ENCODE data around the gene MBD3L2B. TPM values are rescaled to one million over a fixed set of nuclear protein-coding genes. Genes with fewer than 3 reads are reported as not detected.
"Not testable (repeated sequence)": the region's sequence is repeated elsewhere in the genome, so short reads cannot be mapped to it uniquely, and the experiment has no call there.

Gene MBD3L2B
- total and polyA plus RNA-seq, 4 experiments from 2014 or later = not detected

- H3K9me3 ChIP-seq (ENCODE audit: control insufficient read depth in 1 of 2, low read length in 2 of 2); H3K27ac ChIP-seq (ENCODE audit: low read depth, low read length); DNase-seq; POLR2A ChIA-PET (ENCODE audit: partially characterized antibody); H3K9me3 Mint-ChIP-seq; H3K4me3 ChIP-seq (ENCODE audit: low read length in 2 of 2); CTCF ChIA-PET (ENCODE audit: partially characterized antibody); H3K4me1 ChIP-seq (ENCODE audit: insufficient read depth, low read length); H3K36me3 ChIP-seq (ENCODE audit: insufficient read depth, low read length); H3K36me3 Mint-ChIP-seq; H3K4me1 Mint-ChIP-seq; H3K27me3 Mint-ChIP-seq; H3K27ac Mint-ChIP-seq; intact Hi-C loops (cut with micrococcal nuclease); H3K27me3 ChIP-seq (ENCODE audit: insufficient read depth, low read length); H3K4me3 Mint-ChIP-seq: not testable (repeated sequence)
Observed at GRCh38 chr19:7052896-7053295, 31.7 kb upstream of the MBD3L2B start.

- H3K27me3 ChIP-seq (ENCODE audit: insufficient read depth, low read length); POLR2A ChIA-PET (ENCODE audit: partially characterized antibody); H3K4me1 ChIP-seq (ENCODE audit: insufficient read depth, low read length); H3K36me3 ChIP-seq (ENCODE audit: insufficient read depth, low read length); H3K4me3 Mint-ChIP-seq; H3K4me3 ChIP-seq (ENCODE audit: low read length in 2 of 2); H3K9me3 ChIP-seq (ENCODE audit: control insufficient read depth in 1 of 2, low read length in 2 of 2); H3K27me3 Mint-ChIP-seq; H3K36me3 Mint-ChIP-seq; DNase-seq; H3K27ac Mint-ChIP-seq; intact Hi-C loops (cut with micrococcal nuclease); H3K27ac ChIP-seq (ENCODE audit: low read depth, low read length); H3K4me1 Mint-ChIP-seq; CTCF ChIA-PET (ENCODE audit: partially characterized antibody); H3K9me3 Mint-ChIP-seq: not testable (repeated sequence)
Observed at GRCh38 chr19:7051421-7051820, 30.2 kb upstream of the MBD3L2B start.

- H3K9me3 Mint-ChIP-seq; H3K4me1 ChIP-seq (ENCODE audit: insufficient read depth, low read length); H3K9me3 ChIP-seq (ENCODE audit: control insufficient read depth in 1 of 2, low read length in 2 of 2); H3K27ac ChIP-seq (ENCODE audit: low read depth, low read length); H3K4me3 Mint-ChIP-seq; intact Hi-C loops (cut with micrococcal nuclease); H3K27me3 ChIP-seq (ENCODE audit: insufficient read depth, low read length); H3K4me3 ChIP-seq (ENCODE audit: low read length in 2 of 2); H3K27me3 Mint-ChIP-seq; DNase-seq; H3K36me3 Mint-ChIP-seq; POLR2A ChIA-PET (ENCODE audit: partially characterized antibody); H3K4me1 Mint-ChIP-seq; H3K36me3 ChIP-seq (ENCODE audit: insufficient read depth, low read length); H3K27ac Mint-ChIP-seq; CTCF ChIA-PET (ENCODE audit: partially characterized antibody): not testable (repeated sequence)
Observed at GRCh38 chr19:7049021-7049420, 27.8 kb upstream of the MBD3L2B start, which contains the start of gene MBD3L2. Gene MBD3L2, plus strand, starts transcription at chr19:7049321. Its CDS starts 53 bp downstream, at chr19:7049374.

- POLR2A ChIA-PET (ENCODE audit: partially characterized antibody); H3K4me3 Mint-ChIP-seq; CTCF ChIA-PET (ENCODE audit: partially characterized antibody): not testable (repeated sequence)
Observed at GRCh38 chr19:7041563-7041962, 20.3 kb upstream of the MBD3L2B start.

GRCh38 chr19:7040079-7040478, 18.8 kb upstream of the MBD3L2B start, which contains the start of gene MBD3L4:
Gene MBD3L4, minus strand, starts transcription at chr19:7040179. Its CDS starts 35 bp downstream, at chr19:7040144.
- H3K4me1 Mint-ChIP-seq; H3K9me3 Mint-ChIP-seq; intact Hi-C loops (cut with micrococcal nuclease); CTCF ChIA-PET (ENCODE audit: partially characterized antibody); H3K27ac Mint-ChIP-seq; H3K36me3 ChIP-seq (ENCODE audit: insufficient read depth, low read length); H3K27me3 Mint-ChIP-seq; H3K4me3 ChIP-seq (ENCODE audit: low read length in 2 of 2); POLR2A ChIA-PET (ENCODE audit: partially characterized antibody); H3K4me1 ChIP-seq (ENCODE audit: insufficient read depth, low read length); H3K27me3 ChIP-seq (ENCODE audit: insufficient read depth, low read length); H3K9me3 ChIP-seq (ENCODE audit: control insufficient read depth in 1 of 2, low read length in 2 of 2); H3K36me3 Mint-ChIP-seq; H3K27ac ChIP-seq (ENCODE audit: low read depth, low read length); DNase-seq; H3K4me3 Mint-ChIP-seq: not testable (repeated sequence)

More at GRCh38 chr19:7041563-7041962, 20.3 kb upstream of the MBD3L2B start:
- H3K4me1 Mint-ChIP-seq; H3K27me3 Mint-ChIP-seq; H3K4me3 ChIP-seq (ENCODE audit: low read length in 2 of 2); H3K9me3 Mint-ChIP-seq; H3K27ac ChIP-seq (ENCODE audit: low read depth, low read length); H3K27me3 ChIP-seq (ENCODE audit: insufficient read depth, low read length); intact Hi-C loops (cut with micrococcal nuclease); H3K4me1 ChIP-seq (ENCODE audit: insufficient read depth, low read length); H3K27ac Mint-ChIP-seq; H3K36me3 ChIP-seq (ENCODE audit: insufficient read depth, low read length); H3K9me3 ChIP-seq (ENCODE audit: control insufficient read depth in 1 of 2, low read length in 2 of 2); DNase-seq; H3K36me3 Mint-ChIP-seq: not testable (repeated sequence)

GRCh38 chr19:7030278-7030677, 9.0 kb upstream of the MBD3L2B start, which contains the start of gene MBD3L5:
Gene MBD3L5, plus strand, starts transcription at chr19:7030578. Its CDS starts 34 bp downstream, at chr19:7030612.
- H3K4me3 Mint-ChIP-seq = not testable (repeated sequence)

GRCh38 chr19:7028790-7029189, 7.6 kb upstream of the MBD3L2B start:
- H3K4me3 ChIP-seq (ENCODE audit: low read length in 2 of 2); H3K36me3 ChIP-seq (ENCODE audit: insufficient read depth, low read length); H3K9me3 Mint-ChIP-seq; intact Hi-C loops (cut with micrococcal nuclease); H3K4me1 Mint-ChIP-seq; H3K4me1 ChIP-seq (ENCODE audit: insufficient read depth, low read length); H3K27ac ChIP-seq (ENCODE audit: low read depth, low read length); H3K27me3 Mint-ChIP-seq; H3K36me3 Mint-ChIP-seq; H3K4me3 Mint-ChIP-seq; DNase-seq; H3K27ac Mint-ChIP-seq; CTCF ChIA-PET (ENCODE audit: partially characterized antibody); POLR2A ChIA-PET (ENCODE audit: partially characterized antibody); H3K27me3 ChIP-seq (ENCODE audit: insufficient read depth, low read length); H3K9me3 ChIP-seq (ENCODE audit: control insufficient read depth in 1 of 2, low read length in 2 of 2): not testable (repeated sequence)

More at GRCh38 chr19:7030278-7030677, 9.0 kb upstream of the MBD3L2B start, which contains the start of gene MBD3L5:
- POLR2A ChIA-PET (ENCODE audit: partially characterized antibody); H3K36me3 ChIP-seq (ENCODE audit: insufficient read depth, low read length); H3K9me3 Mint-ChIP-seq; H3K4me1 Mint-ChIP-seq; H3K4me1 ChIP-seq (ENCODE audit: insufficient read depth, low read length); H3K36me3 Mint-ChIP-seq; H3K9me3 ChIP-seq (ENCODE audit: control insufficient read depth in 1 of 2, low read length in 2 of 2); H3K4me3 ChIP-seq (ENCODE audit: low read length in 2 of 2); H3K27ac ChIP-seq (ENCODE audit: low read depth, low read length); H3K27ac Mint-ChIP-seq; CTCF ChIA-PET (ENCODE audit: partially characterized antibody); DNase-seq; H3K27me3 ChIP-seq (ENCODE audit: insufficient read depth, low read length); intact Hi-C loops (cut with micrococcal nuclease); H3K27me3 Mint-ChIP-seq: not testable (repeated sequence)

GRCh38 chr19:7018828-7019227, 2.4 kb downstream of the MBD3L2B start:
- CTCF ChIA-PET (ENCODE audit: partially characterized antibody) = no interaction called here
- POLR2A ChIA-PET (ENCODE audit: partially characterized antibody) = no interaction called here
- Histone ChIP-seq H3K4me1 (ENCODE audit: insufficient read depth, low read length) (peaks cover 5% of the 10 kb centered on the region), H3K36me3 (ENCODE audit: insufficient read depth, low read length) (no peaks in the 10 kb centered on the region), H3K27me3 (ENCODE audit: insufficient read depth, low read length) (no peaks in the 10 kb centered on the region), H3K9me3 (ENCODE audit: control insufficient read depth in 1 of 2, low read length in 2 of 2) (no peaks in the 10 kb centered on the region), H3K4me3 (ENCODE audit: low read length in 2 of 2) (no peak overlapping the region), H3K27ac (ENCODE audit: low read depth, low read length) (no peak overlapping the region)
- peaks cover under 1 to 13% (median 5%) of the 10 kb centered on the region in 4 donors for H3K4me1 Mint-ChIP-seq
- no peak for DNase-seq
- intact Hi-C loops (cut with micrococcal nuclease) = no loop called here
- H3K27ac Mint-ChIP-seq = no peak overlapping the region
- no peak overlapping the region for H3K4me3 Mint-ChIP-seq
- H3K9me3 Mint-ChIP-seq = no peaks in the 10 kb centered on the region
- H3K36me3 Mint-ChIP-seq = no peaks in the 10 kb centered on the region
- no peaks in the 10 kb centered on the region for H3K27me3 Mint-ChIP-seq

All from CD4-positive, alpha-beta memory T cell (primary cell).